K562 (cell line): ENCODE measurements around the gene BTN3A1. TPM values are rescaled to one million over a fixed set of nuclear protein-coding genes. Genes with fewer than 3 reads are reported as not detected.

Source experiments
- ATF1 ChIP-seq, 2 experiments: fragments of 450-650 bp in 1 of 2; IDR thresholded peaks; 2 replicates each; pipeline ENCODE4 v1.6.1; 2016; ENCODE audit warnings: missing compliant biosample characterization in 1 of 2, missing genetic modification characterization in 1 of 2
- CREM ChIP-seq: IDR thresholded peaks from 2 replicates; pipeline ENCODE4 v1.6.1; 2014; ENCODE audit warnings: antibody characterized with exemption, low read depth
- EGR1 ChIP-seq: fragments of 450-650 bp; conservative IDR thresholded peaks from 2 replicates; pipeline ENCODE4 v1.6.1; 2017; ENCODE audit warnings: mild to moderate bottlenecking
- FOXJ2 ChIP-seq: fragments of 200-800 bp; sonication (Bioruptor generic); IDR thresholded peaks from 2 replicates; pipeline ENCODE4 v1.6.1; 2016; ENCODE audit warnings: missing genetic modification characterization, missing compliant biosample characterization
- HDAC1 ChIP-seq, 2 experiments: fragments of 450-650 bp; IDR thresholded peaks; 2 replicates each; pipeline ENCODE4 v1.6.1; 2016 to 2017; ENCODE audit warnings: inconsistent platforms in 1 of 2, mild to moderate bottlenecking in 1 of 2, moderate library complexity in 1 of 2
- LARP7 ChIP-seq: fragments of 450-650 bp; IDR thresholded peaks from 2 replicates; pipeline ENCODE4 v1.6.1; 2016
- MBD2 ChIP-seq: sonication (generic); IDR thresholded peaks from 2 replicates; pipeline ENCODE4 v1.6.1; 2016; ENCODE audit warnings: low read depth, borderline replicate concordance
- NFRKB ChIP-seq: fragments of 450-650 bp; IDR thresholded peaks from 2 replicates; pipeline ENCODE4 v1.6.1; 2016; ENCODE audit warnings: low read depth
- PHTF2 ChIP-seq: fragments of 250-450 bp; sonication (Bioruptor Pico); IDR thresholded peaks from 2 replicates; pipeline ENCODE4 v1.5.0; 2021; ENCODE audit warnings: mild to moderate bottlenecking
- SAP30 ChIP-seq: fragments of 200-600 bp; sonication (generic); IDR thresholded peaks from 2 replicates; pipeline ENCODE4 v1.6.1; 2012; ENCODE audit warnings: borderline replicate concordance, low read depth, mild to moderate bottlenecking, moderate library complexity, low read length, control low read depth, inconsistent platforms; ENCODE audit not compliant: insufficient read depth, poor library complexity, severe bottlenecking
- SIX5 ChIP-seq, 2 experiments: IDR thresholded peaks; 2 replicates each; pipeline ENCODE4 v1.6.1; 2011; ENCODE audit warnings: low read length in 2 of 2, borderline replicate concordance in 1 of 2, low read depth in 1 of 2, mild to moderate bottlenecking in 1 of 2, moderate library complexity in 1 of 2; ENCODE audit not compliant: insufficient read depth in 1 of 2
- TBP ChIP-seq: optimal IDR thresholded peaks from 2 replicates; pipeline ENCODE3; 2011; ENCODE audit warnings: low read depth, low read length, improper control_type of control experiment
- TCF7L2 ChIP-seq: fragments of 150-350 bp; IDR thresholded peaks from 2 replicates; pipeline ENCODE4 v1.6.1; 2016; ENCODE audit warnings: low read depth, mild to moderate bottlenecking, low read length, moderate library complexity
- polyA plus RNA-seq, 8 experiments: library from polyadenylated mRNA; depleted of rRNA in 4 of 8; stranded (reverse) in 5 of 8; unstranded in 3 of 8; fragments of >200 nt; fragmentation: Nextera tagmentation in 2 of 8; fragmentation: Illumina TruSeq in 1 of 8; extraction: Ambion mirVana in 2 of 8; extraction: Trizol in 1 of 8; gene quantifications; 2 replicates each; pipeline versions ENCODE4 v1.2.1 to v1.2.3, GENCODE V29; 2011 to 2014; ENCODE audit warnings: inconsistent platforms in 1 of 8, missing spikeins in 1 of 8
- total RNA-seq, 7 experiments: library from RNA; depleted of rRNA in 6 of 7; stranded (reverse); fragments of >200 nt in 6 of 7; fragmentation: Illumina TruSeq in 2 of 7; extraction: Trizol in 2 of 7; gene quantifications; 2 replicates each; pipeline versions ENCODE4 v1.2.1 to v1.2.3, GENCODE V29; 2011 to 2021; ENCODE audit warnings: low replicate concordance in 1 of 7
- TF ChIP-seq, protein P1 (sequence below): fragments of 250-450 bp; sonication (Bioruptor Pico); IDR thresholded peaks from 2 replicates; pipeline ENCODE4 v1.4.0; 2020
- TF ChIP-seq, protein P2 (sequence below): fragments of 250-450 bp; sonication (Bioruptor Pico); IDR thresholded peaks from 2 replicates; pipeline ENCODE4 v1.5.0; 2021
- TF ChIP-seq, protein P3 (sequence below): fragments of 450-650 bp; IDR thresholded peaks from 2 replicates; pipeline ENCODE4 v1.6.1; 2014; ENCODE audit warnings: low read depth, mild to moderate bottlenecking, moderate library complexity, borderline replicate concordance
- TF ChIP-seq, protein P4 (sequence below): sonication (generic); formaldehyde crosslinking; IDR thresholded peaks from 2 replicates; pipeline ENCODE4 v1.8.0; 2023; ENCODE audit warnings: mild to moderate bottlenecking, missing genetic modification reagents
- TF ChIP-seq, protein P5 (sequence below): fragments of 450-650 bp; formaldehyde crosslinking; IDR thresholded peaks from 2 replicates; pipeline ENCODE4 v1.4.0; 2020; ENCODE audit warnings: mild to moderate bottlenecking, moderate library complexity

Gene BTN3A1
- total and polyA plus RNA-seq, 9 of the 15 experiments (the other 6 are each of a cell fraction or from before 2014, with no cell fraction given) = 0.84 to 8.5 (median 3.9) TPM

DNA sequence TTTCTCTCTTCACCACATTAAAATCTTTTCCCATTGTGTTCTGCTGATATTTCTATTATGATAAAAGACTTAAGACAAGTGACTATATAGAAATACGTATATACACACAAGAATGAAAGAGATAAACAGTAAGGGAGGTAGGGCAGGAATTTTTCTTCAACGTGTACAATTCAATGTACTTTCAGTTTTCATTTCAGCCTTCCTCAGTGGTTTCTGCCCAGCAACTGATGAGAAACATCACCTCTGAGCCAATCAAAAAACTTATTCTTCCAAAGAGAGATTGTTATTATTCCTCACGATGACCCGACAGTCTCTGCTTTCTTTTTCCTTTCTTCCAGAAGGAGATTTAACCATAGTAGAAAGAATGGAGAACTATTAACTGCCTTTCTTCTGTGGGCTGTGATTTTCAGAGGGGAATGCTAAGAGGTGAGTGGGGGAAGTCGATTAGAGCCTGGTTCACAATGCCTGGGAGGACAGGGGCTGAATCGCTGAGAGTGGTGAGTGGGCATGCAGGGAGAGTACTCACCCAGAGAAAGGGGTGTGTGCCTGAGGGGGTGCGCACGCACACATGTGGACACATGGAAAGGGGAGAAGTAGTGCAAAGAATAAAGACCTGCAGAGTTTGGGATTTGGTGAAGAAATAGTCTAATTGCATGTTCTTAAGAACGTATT lies at the start of gene BTN3A1 (continued):
- TF ChIP-seq, protein P1, sequence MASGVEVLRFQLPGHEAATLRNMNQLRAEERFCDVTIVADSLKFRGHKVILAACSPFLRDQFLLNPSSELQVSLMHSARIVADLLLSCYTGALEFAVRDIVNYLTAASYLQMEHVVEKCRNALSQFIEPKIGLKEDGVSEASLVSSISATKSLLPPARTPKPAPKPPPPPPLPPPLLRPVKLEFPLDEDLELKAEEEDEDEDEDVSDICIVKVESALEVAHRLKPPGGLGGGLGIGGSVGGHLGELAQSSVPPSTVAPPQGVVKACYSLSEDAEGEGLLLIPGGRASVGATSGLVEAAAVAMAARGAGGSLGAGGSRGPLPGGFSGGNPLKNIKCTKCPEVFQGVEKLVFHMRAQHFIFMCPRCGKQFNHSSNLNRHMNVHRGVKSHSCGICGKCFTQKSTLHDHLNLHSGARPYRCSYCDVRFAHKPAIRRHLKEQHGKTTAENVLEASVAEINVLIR (CRISPR knock-in tag) = peak; percentile 75
- TF ChIP-seq ATF1 (CRISPR knock-in tag; IDR thresholded peaks at IDR 0.05) (no peak), ATF1 (tag; IDR thresholded peaks at IDR 0.05) (peak; percentile 96), MBD2 (no peak), EGR1 (peak; percentile 29; the same call in 1 of the 2 replicates), LARP7 (no peak), FOXJ2 (tag) (no peak), SAP30 (peak; percentile 80), TCF7L2 (no peak), SIX5 (IDR thresholded peaks at IDR 0.05; ENCODE audit: borderline replicate concordance in 1 of 2, insufficient read depth in 1 of 2, low read depth in 1 of 2, low read length in 2 of 2) (no peak), NFRKB (0 out of 2 replicates have a peak, but pooled peaks have one; percentile 21), CREM (peak; percentile 92), PHTF2 (no peak), HDAC1 (IDR thresholded peaks at IDR 0.05) (peak in 1 of 2 experiments; percentile 85; a peak in 2 of 4 replicates), TBP (no peak)
- TF ChIP-seq, protein P2, sequence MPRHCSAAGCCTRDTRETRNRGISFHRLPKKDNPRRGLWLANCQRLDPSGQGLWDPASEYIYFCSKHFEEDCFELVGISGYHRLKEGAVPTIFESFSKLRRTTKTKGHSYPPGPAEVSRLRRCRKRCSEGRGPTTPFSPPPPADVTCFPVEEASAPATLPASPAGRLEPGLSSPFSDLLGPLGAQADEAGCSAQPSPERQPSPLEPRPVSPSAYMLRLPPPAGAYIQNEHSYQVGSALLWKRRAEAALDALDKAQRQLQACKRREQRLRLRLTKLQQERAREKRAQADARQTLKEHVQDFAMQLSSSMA = no peak
- TF ChIP-seq, protein P3, sequence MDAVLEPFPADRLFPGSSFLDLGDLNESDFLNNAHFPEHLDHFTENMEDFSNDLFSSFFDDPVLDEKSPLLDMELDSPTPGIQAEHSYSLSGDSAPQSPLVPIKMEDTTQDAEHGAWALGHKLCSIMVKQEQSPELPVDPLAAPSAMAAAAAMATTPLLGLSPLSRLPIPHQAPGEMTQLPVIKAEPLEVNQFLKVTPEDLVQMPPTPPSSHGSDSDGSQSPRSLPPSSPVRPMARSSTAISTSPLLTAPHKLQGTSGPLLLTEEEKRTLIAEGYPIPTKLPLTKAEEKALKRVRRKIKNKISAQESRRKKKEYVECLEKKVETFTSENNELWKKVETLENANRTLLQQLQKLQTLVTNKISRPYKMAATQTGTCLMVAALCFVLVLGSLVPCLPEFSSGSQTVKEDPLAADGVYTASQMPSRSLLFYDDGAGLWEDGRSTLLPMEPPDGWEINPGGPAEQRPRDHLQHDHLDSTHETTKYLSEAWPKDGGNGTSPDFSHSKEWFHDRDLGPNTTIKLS = peak; percentile 81; the same call in 1 of the 2 replicates
- TF ChIP-seq, protein P4, sequence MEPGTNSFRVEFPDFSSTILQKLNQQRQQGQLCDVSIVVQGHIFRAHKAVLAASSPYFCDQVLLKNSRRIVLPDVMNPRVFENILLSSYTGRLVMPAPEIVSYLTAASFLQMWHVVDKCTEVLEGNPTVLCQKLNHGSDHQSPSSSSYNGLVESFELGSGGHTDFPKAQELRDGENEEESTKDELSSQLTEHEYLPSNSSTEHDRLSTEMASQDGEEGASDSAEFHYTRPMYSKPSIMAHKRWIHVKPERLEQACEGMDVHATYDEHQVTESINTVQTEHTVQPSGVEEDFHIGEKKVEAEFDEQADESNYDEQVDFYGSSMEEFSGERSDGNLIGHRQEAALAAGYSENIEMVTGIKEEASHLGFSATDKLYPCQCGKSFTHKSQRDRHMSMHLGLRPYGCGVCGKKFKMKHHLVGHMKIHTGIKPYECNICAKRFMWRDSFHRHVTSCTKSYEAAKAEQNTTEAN = no peak
- TF ChIP-seq, protein P5, sequence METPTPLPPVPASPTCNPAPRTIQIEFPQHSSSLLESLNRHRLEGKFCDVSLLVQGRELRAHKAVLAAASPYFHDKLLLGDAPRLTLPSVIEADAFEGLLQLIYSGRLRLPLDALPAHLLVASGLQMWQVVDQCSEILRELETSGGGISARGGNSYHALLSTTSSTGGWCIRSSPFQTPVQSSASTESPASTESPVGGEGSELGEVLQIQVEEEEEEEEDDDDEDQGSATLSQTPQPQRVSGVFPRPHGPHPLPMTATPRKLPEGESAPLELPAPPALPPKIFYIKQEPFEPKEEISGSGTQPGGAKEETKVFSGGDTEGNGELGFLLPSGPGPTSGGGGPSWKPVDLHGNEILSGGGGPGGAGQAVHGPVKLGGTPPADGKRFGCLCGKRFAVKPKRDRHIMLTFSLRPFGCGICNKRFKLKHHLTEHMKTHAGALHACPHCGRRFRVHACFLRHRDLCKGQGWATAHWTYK = no peak
